HG02852 (cell line): ENCODE data around the gene KMT2C.
"Not testable (repeated sequence)": the region's sequence is repeated elsewhere in the genome, so short reads cannot be mapped to it uniquely, and the experiment has no call there.

ENCODE experiments used
- ATAC-seq: cut with Tn5 transposase; IDR thresholded peaks from one replicate; pipeline ENCODE4 v1.9.1; 2021; ENCODE audit warnings: mild to moderate bottlenecking, moderate library complexity; ENCODE audit not compliant: unreplicated experiment

Gene KMT2C

DNA sequence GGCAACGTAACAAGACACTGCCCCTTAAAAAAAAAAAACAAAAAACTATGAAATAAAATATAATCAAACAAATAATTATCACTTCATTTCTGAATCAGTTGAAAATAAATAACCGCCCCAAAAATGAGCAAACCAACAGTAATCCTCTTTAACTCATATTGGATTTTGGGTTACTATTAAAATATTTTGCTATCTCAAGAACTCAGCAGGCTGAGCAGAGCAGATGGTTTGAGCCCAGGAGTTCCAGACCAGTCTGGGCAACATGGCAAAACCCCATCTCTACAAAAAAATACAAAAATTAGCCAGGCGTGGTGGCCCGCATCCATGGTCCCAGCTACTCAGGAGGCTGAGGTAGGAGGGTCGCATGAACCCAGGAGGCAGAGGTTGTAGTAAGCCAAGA lies 216.2 kb downstream of the KMT2C start:
- ATAC-seq, result not testable (repeated sequence)

GRCh38 chr7:152208766-152209165 lies 227.0 kb downstream of the KMT2C start:
- not testable (repeated sequence) for ATAC-seq

- not testable (repeated sequence) for ATAC-seq
These were observed 231.4 kb downstream of the KMT2C start for GRCh38 chr7:152204417-152204816.

- no peak for ATAC-seq
These were observed 232.7 kb downstream of the KMT2C start for GRCh38 chr7:152203095-152203494.

GRCh38 chr7:152202056-152202455 lies 233.7 kb downstream of the KMT2C start:
- ATAC-seq, result no peak

GRCh38 chr7:152200395-152200794 lies 235.4 kb downstream of the KMT2C start:
- no peak for ATAC-seq

DNA sequence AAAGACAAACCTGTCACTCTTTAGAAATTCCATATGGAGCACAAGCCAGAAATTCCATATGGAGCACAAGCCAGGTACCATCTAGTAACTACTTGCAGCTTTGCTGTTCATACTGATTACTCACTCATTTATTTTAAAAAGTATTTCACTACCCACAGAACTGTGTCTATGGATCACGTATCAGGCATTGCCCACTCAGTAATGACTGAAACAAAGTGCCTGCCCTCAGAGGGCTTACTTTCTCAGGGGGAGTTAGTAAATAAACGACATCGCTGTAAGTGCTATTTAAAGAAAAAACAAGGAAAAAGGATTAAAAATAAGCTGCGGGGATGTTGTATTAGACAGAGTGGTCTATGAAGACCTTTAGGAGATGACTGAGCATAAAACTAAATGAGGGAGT lies 239.4 kb downstream of the KMT2C start:
- no peak for ATAC-seq

DNA sequence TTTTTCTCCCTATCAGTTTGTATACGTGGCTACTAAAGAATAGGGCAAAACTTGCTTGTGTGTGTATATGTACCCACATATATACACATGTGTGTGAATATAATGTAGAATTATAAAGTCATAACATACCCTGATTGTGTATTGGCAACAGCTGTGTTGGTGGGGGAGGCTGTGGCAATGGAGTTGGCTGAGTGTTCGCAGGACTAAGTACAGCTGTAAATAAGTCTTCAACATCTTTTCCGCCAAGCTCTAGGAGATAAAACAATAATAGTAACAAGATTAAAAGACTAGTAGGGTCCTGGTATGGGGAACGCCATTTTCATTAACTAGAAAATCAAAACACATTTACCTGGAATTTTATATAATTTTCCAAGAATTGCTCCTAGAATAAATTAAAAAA lies 241.9 kb downstream of the KMT2C start:
- ATAC-seq, result no peak

- ATAC-seq, result no peak
These were observed 246.7 kb downstream of the KMT2C start for GRCh38 chr7:152189061-152189460.

- no peak for ATAC-seq
These were observed 250.2 kb downstream of the KMT2C start for GRCh38 chr7:152185558-152185957.

- no peak for ATAC-seq
These were observed 255.2 kb downstream of the KMT2C start for GRCh38 chr7:152180587-152180986.

- no peak for ATAC-seq
These were observed 255.8 kb downstream of the KMT2C start for GRCh38 chr7:152180048-152180447.

GRCh38 chr7:152178405-152179058 lies 257.3 kb downstream of the KMT2C start:
- no peak for ATAC-seq

GRCh38 chr7:152177681-152178404 lies 258.0 kb downstream of the KMT2C start:
- ATAC-seq, result no peak

DNA sequence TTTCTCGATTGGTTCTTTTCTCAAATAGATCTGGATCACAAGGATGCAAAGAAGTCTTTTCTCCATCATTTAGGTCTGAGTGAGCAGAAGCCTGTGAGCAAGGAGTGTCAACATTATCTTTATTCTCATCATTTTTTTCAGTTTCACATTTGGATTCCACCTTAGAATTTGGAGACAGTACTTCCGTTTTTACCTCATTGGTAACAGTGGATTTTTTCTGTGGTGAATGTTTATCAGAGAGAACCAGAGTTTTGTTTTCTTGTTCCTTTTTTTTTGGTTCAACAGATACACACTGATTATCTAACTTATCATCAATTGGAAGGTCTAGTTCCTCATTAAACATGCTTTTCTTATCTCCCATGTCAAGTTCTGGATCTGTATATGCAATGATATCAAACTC lies 259.0 kb downstream of the KMT2C start:
- ATAC-seq, result peak; percentile 91

DNA sequence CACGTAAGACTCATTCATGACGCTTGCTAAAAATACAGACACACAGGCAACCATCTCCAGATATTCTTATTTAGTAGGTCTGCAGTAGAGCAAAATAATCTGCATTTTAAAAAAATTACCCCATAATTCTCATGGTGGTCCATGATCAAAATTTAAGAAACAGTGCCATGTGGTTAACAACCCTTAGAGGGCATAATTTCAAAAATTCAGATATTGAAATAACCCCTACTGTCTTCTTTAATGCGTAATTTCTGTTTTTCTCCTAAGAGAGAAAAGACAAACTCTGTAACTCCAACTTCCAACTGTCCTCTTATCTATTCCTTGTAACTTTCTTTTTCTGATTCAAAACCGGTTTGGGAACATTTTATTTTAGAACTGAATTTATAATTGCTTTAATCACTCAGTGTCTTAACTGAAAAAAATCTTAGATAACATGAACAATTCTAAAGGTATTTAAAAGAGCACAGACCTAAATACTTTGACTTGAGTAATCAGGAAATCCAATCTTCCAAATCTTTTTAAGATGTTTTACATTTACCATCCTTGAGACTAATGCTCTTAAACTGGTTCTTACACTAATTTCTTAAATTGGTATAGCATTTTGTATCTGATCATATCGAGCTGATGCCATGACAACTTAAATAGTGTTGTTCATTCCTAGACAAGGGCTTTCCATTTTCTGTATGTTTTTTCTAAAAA lies 262.3 kb downstream of the KMT2C start:
- no peak for ATAC-seq

DNA sequence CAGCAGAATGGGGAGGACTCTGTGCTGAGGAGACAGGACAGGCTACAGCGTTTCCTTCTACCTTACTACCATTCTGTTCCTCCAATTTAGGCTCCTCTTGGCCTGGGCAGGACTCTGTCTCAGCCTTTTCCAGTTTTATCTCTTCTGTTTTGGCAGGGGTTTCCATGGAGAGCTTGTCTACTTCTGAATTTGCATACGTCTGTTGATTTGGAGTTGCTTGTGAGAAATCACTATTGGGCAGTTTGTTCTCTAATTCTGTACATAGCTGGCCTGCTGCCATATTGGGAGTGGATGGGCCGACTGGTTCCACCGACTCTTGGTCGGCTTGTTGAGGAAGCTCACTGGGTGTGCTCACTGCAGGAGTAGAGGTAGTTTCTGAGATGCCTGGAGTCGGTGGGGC lies 273.5 kb downstream of the KMT2C start:
- no peak for ATAC-seq

DNA sequence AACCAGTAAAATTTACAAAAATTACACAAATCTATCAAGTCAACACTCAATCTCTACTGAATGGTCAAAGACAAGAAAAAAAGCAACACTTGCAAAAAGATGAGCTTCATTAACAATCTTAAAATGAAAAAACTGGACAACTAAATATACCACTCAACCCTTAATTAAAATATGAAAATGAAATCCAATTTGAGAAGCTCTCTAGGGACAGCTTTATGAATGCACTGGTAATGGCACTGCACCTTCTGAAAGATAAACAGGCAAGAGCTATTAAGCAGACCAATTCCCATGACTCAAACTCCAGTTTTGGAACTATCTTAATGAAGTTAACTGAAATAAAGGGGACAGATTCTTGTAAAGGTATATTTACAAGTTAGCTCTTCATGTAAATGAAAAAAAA lies 274.6 kb downstream of the KMT2C start:
- no peak for ATAC-seq

GRCh38 chr7:152158801-152159587 lies 276.8 kb downstream of the KMT2C start:
- peak; percentile 94 for ATAC-seq

- no peak for ATAC-seq
These were observed 283.5 kb downstream of the KMT2C start for GRCh38 chr7:152152267-152152666.

DNA sequence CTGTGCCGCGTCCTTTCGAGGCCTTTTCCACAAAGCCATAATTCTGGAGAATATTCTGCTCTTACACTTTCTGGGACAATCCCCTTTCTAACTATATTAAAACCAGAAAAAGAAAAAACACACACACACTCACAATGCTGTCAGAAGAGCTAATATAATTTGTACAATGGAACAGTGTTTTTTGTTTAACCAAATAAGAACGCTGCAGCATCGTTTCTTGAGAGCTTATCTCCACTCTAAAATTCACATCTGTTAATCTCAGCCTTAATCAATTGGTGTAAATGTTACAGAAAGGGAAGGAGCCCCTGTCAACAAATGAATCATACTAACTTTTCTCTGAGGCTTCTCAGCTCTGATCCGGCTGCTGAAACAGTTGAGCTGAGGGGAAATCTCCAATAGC lies 286.4 kb downstream of the KMT2C start:
- no peak for ATAC-seq
